Panc1 (cell line): ENCODE measurements around the gene PRRC2C. TPM values are rescaled to one million over a fixed set of nuclear protein-coding genes. Genes with fewer than 3 reads are reported as not detected.

ENCODE experiments used
- ATAC-seq: fragments of 200-7000 bp; cut with Tn5 transposase; 2 replicates; pipeline ENCODE4 v1.9.1; 2020; ENCODE audit warnings: mild to moderate bottlenecking, moderate library complexity
- BruUV-seq: library from RNA; stranded (reverse); fragments of 400-500 nt; replicated peaks from 2 replicates; lab custom pipeline; 2021; lab: Mats Ljungman, UMichigan
- CTCF ChIA-PET: fragments of 300-600 bp; sonication (Branson Sonifier 250); formaldehyde crosslinking; loops from one replicate; lab custom pipeline; 2022; ENCODE audit warnings: antibody characterized with exemption; lab: Charles Lee
- POLR2A ChIA-PET: fragments of 300-600 bp; sonication (Branson Sonifier 250); formaldehyde crosslinking; loops from one replicate; lab custom pipeline; 2022; ENCODE audit warnings: antibody characterized with exemption; lab: Charles Lee
- DNase-seq: peaks from one replicate; pipeline ENCODE4 v3.0.0-alpha.2; 2010; ENCODE audit warnings: low read depth, low spot score
- H3K27ac ChIP-seq: 2 replicates; pipeline ENCODE4 v1.5.1; 2011; ENCODE audit warnings: mild to moderate bottlenecking, low read length, inconsistent platforms
- H3K27me3 ChIP-seq: fragments of 200-500 bp; sonication (Bioruptor generic); 2 replicates; pipeline ENCODE4 v1.6.0; 2014; ENCODE audit warnings: low read length, inconsistent platforms; ENCODE audit not compliant: control insufficient read depth, insufficient read depth
- H3K36me3 ChIP-seq: fragments of 200-500 bp; sonication (Bioruptor generic); 2 replicates; pipeline ENCODE4 v1.5.1; 2014; ENCODE audit warnings: inconsistent platforms, mild to moderate bottlenecking, low read length, moderate library complexity; ENCODE audit not compliant: control insufficient read depth, insufficient read depth
- H3K4me1 ChIP-seq: 2 replicates; pipeline ENCODE4 v1.5.1; 2011; ENCODE audit warnings: inconsistent platforms, mild to moderate bottlenecking, low read length, moderate library complexity; ENCODE audit not compliant: control insufficient read depth, insufficient read depth
- H3K4me3 ChIP-seq, 2 experiments: 2 replicates each; pipeline ENCODE4 v1.5.1; 2011 to 2012; ENCODE audit warnings: low read depth in 2 of 2, low read length in 2 of 2, mild to moderate bottlenecking in 2 of 2, inconsistent platforms in 1 of 2, moderate library complexity in 1 of 2
- H3K9me3 ChIP-seq: fragments of 200-500 bp; sonication (Bioruptor generic); 2 replicates; pipeline ENCODE4 v1.5.1; 2014; ENCODE audit warnings: low read depth, mild to moderate bottlenecking, inconsistent platforms, low read length, moderate library complexity; ENCODE audit not compliant: control insufficient read depth, insufficient read depth
- CTCF ChIP-seq: fragments of 450-650 bp; IDR thresholded peaks from 2 replicates; pipeline ENCODE4 v1.5.1; 2017; ENCODE audit warnings: mild to moderate bottlenecking
- POLR2AphosphoS5 ChIP-seq: IDR thresholded peaks from 2 replicates; pipeline ENCODE4 v1.6.1; 2012; ENCODE audit warnings: mild to moderate bottlenecking, low read depth, low read length, moderate library complexity
- REST ChIP-seq, 2 experiments: IDR thresholded peaks; 2 replicates each; pipeline ENCODE4 v1.6.1; 2011 to 2012; ENCODE audit warnings: low read depth in 2 of 2, control low read depth in 1 of 2, low read length in 1 of 2, mild to moderate bottlenecking in 1 of 2, moderate library complexity in 1 of 2; ENCODE audit not compliant: insufficient read depth in 1 of 2
- SIN3A ChIP-seq: IDR thresholded peaks from 2 replicates; pipeline ENCODE4 v1.6.1; 2012; ENCODE audit warnings: low read depth, mild to moderate bottlenecking, low read length, moderate library complexity, borderline replicate concordance; ENCODE audit not compliant: insufficient read depth
- TCF7L2 ChIP-seq: IDR thresholded peaks from 2 replicates; pipeline ENCODE4 v1.6.1; 2011; ENCODE audit warnings: mild to moderate bottlenecking, low read depth, low read length, inconsistent platforms
- in situ Hi-C: cut with HindIII; loops from 2 replicates; pipeline ENCODE4 v1.10.0; 2016; ENCODE audit warnings: low sequenced_read_pairs, low pct_unique_long_range_greater_than_20kb
- intact Hi-C: fragments of 100-400 bp; cut with micrococcal nuclease; formaldehyde crosslinking; loops from one replicate; pipeline ENCODE4 v1.10.0; 2022; ENCODE audit not compliant: unreplicated experiment
- total RNA-seq: library from RNA; stranded (reverse); gene quantifications from one replicate; pipeline ENCODE4 v1.2.1, GENCODE V29; 2021; ENCODE audit not compliant: unreplicated experiment

The PRRC2C gene
- total RNA-seq, 1 experiment from 2014 or later = 145 TPM

- POLR2A ChIA-PET = no interaction called here
- CTCF ChIA-PET = no interaction called here
- BruUV-seq = no TSS peak
- no peak for TF ChIP-seq TCF7L2
- no peak for TF ChIP-seq CTCF
- TF ChIP-seq POLR2AphosphoS5 = no peak
- TF ChIP-seq SIN3A = no peak
- no peak for TF ChIP-seq REST (IDR thresholded peaks at IDR 0.05; ENCODE audit: insufficient read depth in 1 of 2, low read depth in 2 of 2, low read length in 1 of 2)
- H3K27me3 ChIP-seq = no peaks in the 10 kb centered on the region
- ATAC-seq (no peak), DNase-seq (no peak)
- intact Hi-C loops (no loop called here), in situ Hi-C loops (no loop called here)
- no peaks in the 10 kb centered on the region for H3K4me1 ChIP-seq
- H3K36me3 ChIP-seq = no peaks in the 10 kb centered on the region
- no peak overlapping the region for H3K4me3 ChIP-seq
- H3K27ac ChIP-seq = no peak overlapping the region
- no peaks in the 10 kb centered on the region for H3K9me3 ChIP-seq
These were observed 14.6 kb upstream of the PRRC2C start for GRCh38 chr1:171470726-171471125.

GRCh38 chr1:171472183-171472647 is 13.1 kb upstream of the PRRC2C start:
- H3K4me1 ChIP-seq = no peaks in the 10 kb centered on the region
- CTCF ChIA-PET = no interaction called here

GRCh38 chr1:171476829-171477228 is 8.5 kb upstream of the PRRC2C start:
- ChIA-PET POLR2A (no interaction called here), CTCF (no interaction called here)
- H3K4me3 ChIP-seq = no peak overlapping the region
- H3K4me1 ChIP-seq = no peaks in the 10 kb centered on the region
- no peaks in the 10 kb centered on the region for H3K36me3 ChIP-seq
- no peaks in the 10 kb centered on the region for H3K27me3 ChIP-seq
- ATAC-seq (no peak), DNase-seq (no peak)
- TF ChIP-seq SIN3A = no peak
- no TSS peak for BruUV-seq
- intact Hi-C loops (no loop called here), in situ Hi-C loops (no loop called here)
- no peak overlapping the region for H3K27ac ChIP-seq
- H3K9me3 ChIP-seq = no peaks in the 10 kb centered on the region

More at GRCh38 chr1:171472183-171472647, 13.1 kb upstream of the PRRC2C start:
- no peaks in the 10 kb centered on the region for H3K27me3 ChIP-seq
- H3K27ac ChIP-seq = no peak overlapping the region
- no peaks in the 10 kb centered on the region for H3K9me3 ChIP-seq
- no peak for TF ChIP-seq TCF7L2
- intact Hi-C loops = no loop called here
- no peaks in the 10 kb centered on the region for H3K36me3 ChIP-seq
- DNase-seq = no peak
- no peak overlapping the region for H3K4me3 ChIP-seq
- no TSS peak for BruUV-seq
- POLR2A ChIA-PET = no interaction called here
- ATAC-seq = no peak
- in situ Hi-C loops = no loop called here
